Calu3 (cell line): ENCODE measurements around the gene SLC16A5. TPM values are rescaled to one million over a fixed set of nuclear protein-coding genes. Genes with fewer than 3 reads are reported as not detected.

Source experiments
- BruUV-seq: library from RNA; stranded (reverse); fragments of 400-500 nt; replicated peaks from 2 replicates; lab custom pipeline; 2021; lab: Mats Ljungman, UMichigan
- CTCF ChIA-PET: fragments of 300-600 bp; sonication (Branson Sonifier 250); formaldehyde crosslinking; loops from one replicate; lab custom pipeline; 2022; ENCODE audit warnings: antibody characterized with exemption; lab: Charles Lee
- DNase-seq: peaks from one replicate; pipeline ENCODE4 v3.0.0; 2022
- H3K27ac Mint-ChIP-seq: one replicate; pipeline ENCODE4 v1.8.0; 2022; ENCODE audit warnings: mixed read lengths; ENCODE audit not compliant: unreplicated experiment
- H3K27me3 Mint-ChIP-seq: one replicate; pipeline ENCODE4 v1.8.0; 2022; ENCODE audit warnings: mixed read lengths; ENCODE audit not compliant: unreplicated experiment
- H3K36me3 Mint-ChIP-seq: one replicate; pipeline ENCODE4 v1.8.0; 2022; ENCODE audit warnings: mild to moderate bottlenecking, moderate library complexity, mixed read lengths; ENCODE audit not compliant: insufficient read depth, unreplicated experiment
- H3K4me1 Mint-ChIP-seq: one replicate; pipeline ENCODE4 v1.8.0; 2022; ENCODE audit warnings: mild to moderate bottlenecking, low read depth, mixed read lengths; ENCODE audit not compliant: unreplicated experiment
- H3K4me3 Mint-ChIP-seq: one replicate; pipeline ENCODE4 v1.8.0; 2022; ENCODE audit warnings: mild to moderate bottlenecking, low read depth, moderate library complexity, mixed read lengths; ENCODE audit not compliant: unreplicated experiment
- H3K9me3 Mint-ChIP-seq: one replicate; pipeline ENCODE4 v1.8.0; 2022; ENCODE audit warnings: low read depth, mixed read lengths; ENCODE audit not compliant: unreplicated experiment
- intact Hi-C: fragments of 100-400 bp; cut with micrococcal nuclease; formaldehyde crosslinking; loops from one replicate; pipeline ENCODE4 v1.10.0; 2022; ENCODE audit not compliant: unreplicated experiment
- total RNA-seq: library from RNA; stranded (reverse); gene quantifications from 2 replicates; pipeline ENCODE4 v1.2.3, GENCODE V29; 2022
- TF ChIP-seq, protein P1 (sequence below): fragments of 200-600 bp; IDR thresholded peaks from one replicate; pipeline ENCODE4 v1.8.0; 2022; ENCODE audit warnings: antibody characterized with exemption; ENCODE audit not compliant: unreplicated experiment

Gene SLC16A5
- total RNA-seq, 1 experiment from 2014 or later = 124 TPM

DNA sequence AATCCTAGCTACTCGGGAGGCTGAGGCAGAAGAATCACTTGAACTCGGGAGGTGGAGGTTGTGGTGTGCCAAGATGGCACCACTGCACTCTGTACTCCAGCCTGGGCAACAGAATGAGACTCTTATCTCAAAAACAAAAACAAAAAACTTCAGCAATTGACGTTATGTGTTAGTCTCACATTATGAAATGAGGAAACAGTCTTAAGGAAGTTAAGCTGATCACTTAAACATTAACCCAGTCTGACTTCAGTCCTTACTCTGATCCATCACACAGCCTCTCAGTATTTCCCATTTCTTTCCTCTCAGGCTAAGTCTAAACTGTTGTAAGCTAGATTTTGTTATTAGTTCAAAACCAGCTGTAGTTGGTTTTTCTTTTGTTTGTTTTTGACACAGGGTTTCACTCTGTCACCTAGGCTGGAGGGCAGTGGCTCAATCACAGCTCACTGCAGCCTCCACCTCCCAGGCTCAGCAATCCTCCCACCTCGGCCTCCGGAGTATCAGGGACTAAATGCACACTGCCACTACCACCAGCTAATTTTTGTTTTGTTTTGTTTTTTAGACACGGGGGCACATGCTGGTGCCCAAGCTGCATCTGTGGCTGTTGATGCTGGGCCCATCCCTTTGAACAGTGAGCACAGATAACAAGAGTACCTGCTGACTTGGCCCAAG lies 60.3 kb downstream of the SLC16A5 start:
- peaks cover 39% of the 10 kb centered on the region for H3K4me1 Mint-ChIP-seq
- H3K27me3 Mint-ChIP-seq = no peaks in the 10 kb centered on the region
- peaks cover 99% of the 10 kb centered on the region for H3K36me3 Mint-ChIP-seq
- CTCF ChIA-PET = interaction anchor here (0.7 to 1.4 kb wide), 8 partner anchors 11 to 88 kb away, joined by 3 to 7 read pairs (median 3); partner anchors contain the start of gene NT5C
- H3K27ac Mint-ChIP-seq = peak overlapping the region; percentile 87
- intact Hi-C loops = no loop called here
- H3K4me3 Mint-ChIP-seq = peak overlapping the region; percentile 63
- TF ChIP-seq, protein P1, sequence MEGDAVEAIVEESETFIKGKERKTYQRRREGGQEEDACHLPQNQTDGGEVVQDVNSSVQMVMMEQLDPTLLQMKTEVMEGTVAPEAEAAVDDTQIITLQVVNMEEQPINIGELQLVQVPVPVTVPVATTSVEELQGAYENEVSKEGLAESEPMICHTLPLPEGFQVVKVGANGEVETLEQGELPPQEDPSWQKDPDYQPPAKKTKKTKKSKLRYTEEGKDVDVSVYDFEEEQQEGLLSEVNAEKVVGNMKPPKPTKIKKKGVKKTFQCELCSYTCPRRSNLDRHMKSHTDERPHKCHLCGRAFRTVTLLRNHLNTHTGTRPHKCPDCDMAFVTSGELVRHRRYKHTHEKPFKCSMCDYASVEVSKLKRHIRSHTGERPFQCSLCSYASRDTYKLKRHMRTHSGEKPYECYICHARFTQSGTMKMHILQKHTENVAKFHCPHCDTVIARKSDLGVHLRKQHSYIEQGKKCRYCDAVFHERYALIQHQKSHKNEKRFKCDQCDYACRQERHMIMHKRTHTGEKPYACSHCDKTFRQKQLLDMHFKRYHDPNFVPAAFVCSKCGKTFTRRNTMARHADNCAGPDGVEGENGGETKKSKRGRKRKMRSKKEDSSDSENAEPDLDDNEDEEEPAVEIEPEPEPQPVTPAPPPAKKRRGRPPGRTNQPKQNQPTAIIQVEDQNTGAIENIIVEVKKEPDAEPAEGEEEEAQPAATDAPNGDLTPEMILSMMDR = no peak
- peak; percentile 35 for DNase-seq
- BruUV-seq = TSS peak; percentile 96
- H3K9me3 Mint-ChIP-seq = no peaks in the 10 kb centered on the region

DNA sequence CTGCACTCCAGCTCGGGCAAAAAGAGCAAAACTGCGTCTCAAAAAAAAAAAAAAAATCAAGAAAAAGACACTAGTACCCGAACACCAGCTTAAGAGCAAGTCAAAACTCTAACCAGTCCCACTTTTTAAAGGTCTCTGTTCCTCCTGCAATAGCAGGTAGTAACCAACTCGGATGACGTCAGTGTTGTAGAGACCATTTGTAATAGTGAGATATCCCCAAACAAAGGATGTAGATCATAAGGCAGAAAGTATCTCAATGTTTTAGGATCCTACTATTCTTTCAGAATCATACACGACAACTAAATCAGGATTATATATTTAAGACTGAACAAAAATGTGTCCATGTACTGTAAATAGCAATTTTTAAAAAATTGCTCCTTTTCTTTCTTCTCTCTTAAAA lies 64.2 kb downstream of the SLC16A5 start:
- peaks cover 51% of the 10 kb centered on the region for H3K4me1 Mint-ChIP-seq
- BruUV-seq = no TSS peak
- peak overlapping the region; percentile 99 for H3K27ac Mint-ChIP-seq
- CTCF ChIA-PET = interaction anchor here (0.9 kb wide), 1 partner anchor 119 kb away, joined by 3 read pairs; the partner anchor contains the start of gene MIF4GD
- H3K9me3 Mint-ChIP-seq = no peaks in the 10 kb centered on the region
- TF ChIP-seq, protein P1 = no peak
- intact Hi-C loops = no loop called here
- DNase-seq = no peak
- H3K36me3 Mint-ChIP-seq = peaks cover 93% of the 10 kb centered on the region
- peak overlapping the region; percentile 91 for H3K4me3 Mint-ChIP-seq
- H3K27me3 Mint-ChIP-seq = no peaks in the 10 kb centered on the region

GRCh38 chr17:75152523-75152921 lies 64.8 kb downstream of the SLC16A5 start:
- H3K4me1 Mint-ChIP-seq = peaks cover 45% of the 10 kb centered on the region
- peak overlapping the region; percentile 99 for H3K27ac Mint-ChIP-seq
- TF ChIP-seq, protein P1 = no peak
- H3K36me3 Mint-ChIP-seq = peaks cover 87% of the 10 kb centered on the region
- no peaks in the 10 kb centered on the region for H3K27me3 Mint-ChIP-seq
- no peak for DNase-seq
- H3K9me3 Mint-ChIP-seq = no peaks in the 10 kb centered on the region
- H3K4me3 Mint-ChIP-seq = peak overlapping the region; percentile 91
- CTCF ChIA-PET = interaction anchor here (0.7 kb wide), 1 partner anchor 21 kb away, joined by 3 read pairs; the partner anchor contains the start of gene NT5C
- intact Hi-C loops = no loop called here
- no TSS peak for BruUV-seq

DNA sequence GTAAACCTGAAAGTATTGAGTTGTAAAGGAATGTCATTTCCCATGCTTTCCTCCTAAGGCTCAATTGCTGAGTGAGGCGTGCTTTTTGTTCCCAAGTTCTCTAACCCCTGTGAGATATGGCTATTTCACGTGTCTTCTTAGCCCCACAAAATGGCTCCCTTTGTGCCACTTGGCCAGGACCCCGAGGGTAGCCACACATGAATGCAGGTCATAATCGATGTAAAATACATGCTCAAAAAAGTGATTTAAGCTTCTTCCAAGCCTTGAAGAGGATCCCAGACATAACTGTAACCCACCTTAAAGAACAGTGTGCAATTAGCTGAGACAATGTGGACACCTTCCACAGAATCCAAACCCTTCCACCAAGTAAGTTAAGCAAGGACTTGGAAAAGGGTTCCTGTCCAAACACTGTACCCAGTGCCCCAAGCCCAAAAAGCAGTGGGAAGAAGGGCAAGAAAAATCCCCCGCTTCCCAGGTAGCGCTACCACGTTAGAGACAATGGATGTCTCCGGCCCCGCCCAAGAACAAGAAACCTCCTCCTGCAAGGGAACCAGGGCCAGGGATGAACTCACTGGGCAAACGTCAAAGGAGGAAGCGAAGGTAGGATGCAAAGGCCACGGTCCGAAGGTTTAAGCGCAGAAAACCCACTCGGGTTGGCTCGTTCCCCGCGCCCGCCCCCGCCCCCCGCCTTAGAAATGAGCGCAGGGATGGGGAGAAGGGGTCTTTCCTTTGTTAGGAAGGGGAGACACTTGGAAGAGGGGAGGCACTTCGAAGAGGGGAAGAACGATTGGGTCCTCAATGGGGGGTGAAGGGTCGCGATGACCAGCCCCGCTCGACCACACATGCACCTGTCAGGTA lies 65.4 kb downstream of the SLC16A5 start:
- Mint-ChIP-seq H3K9me3 (no peaks in the 10 kb centered on the region), H3K27me3 (no peaks in the 10 kb centered on the region), H3K4me1 (peaks cover 38% of the 10 kb centered on the region), H3K4me3 (peak overlapping the region; percentile 91), H3K36me3 (peaks cover 86% of the 10 kb centered on the region), H3K27ac (peak overlapping the region; percentile 99)
- DNase-seq = peak; percentile 47
- TSS peak; percentile 54 for BruUV-seq
- intact Hi-C loops = no loop called here
- CTCF ChIA-PET = interaction anchor here (0.7 kb wide), 1 partner anchor 22 kb away, joined by 3 read pairs; the partner anchor contains the start of gene NT5C
- TF ChIP-seq, protein P1 = no peak
